SK-N-MC (cell line): ENCODE results near the gene IGIP.

Experiments
- EZH2 ChIP-seq: fragments of 200-600 bp; sonication (generic); IDR thresholded peaks from one replicate; pipeline ENCODE4 v1.6.1; 2017; ENCODE audit warnings: antibody characterized with exemption
- POLR2AphosphoS5 ChIP-seq: IDR thresholded peaks from 2 replicates; pipeline ENCODE4 v1.6.1; 2012; ENCODE audit warnings: mild to moderate bottlenecking, low read depth, low read length, borderline replicate concordance

DNA sequence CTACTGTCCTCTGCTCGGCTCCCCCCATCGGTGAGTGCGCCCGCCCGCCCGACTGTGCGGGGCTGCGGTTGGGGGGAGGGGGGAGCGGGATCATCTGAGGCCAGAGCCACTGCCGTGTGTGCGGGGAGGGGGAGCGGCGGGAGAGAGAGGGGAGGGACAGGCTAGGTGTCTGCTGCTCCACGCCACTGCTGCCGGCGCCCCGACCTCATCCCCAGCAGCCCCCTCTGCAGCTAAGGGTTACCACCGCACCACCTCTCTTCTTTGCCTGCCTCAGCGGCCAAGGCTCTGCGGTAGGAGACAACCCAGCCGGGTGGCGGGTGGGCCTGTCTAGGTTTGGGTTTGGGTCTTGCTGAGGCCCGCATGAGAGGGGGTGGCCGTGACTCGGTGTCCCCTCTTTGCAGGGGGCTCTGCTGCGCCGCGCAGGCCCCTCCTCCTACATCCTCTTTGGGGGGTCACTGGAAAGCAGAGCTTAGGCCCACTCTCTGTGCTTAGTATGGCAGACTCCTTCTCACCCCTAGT, 12.5 kb upstream of the IGIP start:
- TF ChIP-seq EZH2, result no peak
- no peak for TF ChIP-seq POLR2AphosphoS5
